BJ (cell line): ENCODE data around the gene CHCHD3. TPM values are rescaled to one million over a fixed set of nuclear protein-coding genes. Genes with fewer than 3 reads are reported as not detected.

Experiments
- CTCF ChIA-PET: fragments of 350-600 bp; formaldehyde crosslinking; extraction: SDS; loops from one replicate; lab custom pipeline; 2021; ENCODE audit warnings: antibody characterized with exemption, inconsistent platforms; lab: Yijun Ruan, JAX
- POLR2A ChIA-PET: fragments of 300-600 bp; sonication (Branson Sonifier 250); formaldehyde crosslinking; extraction: SDS; loops from one replicate; lab custom pipeline; 2021; ENCODE audit warnings: antibody characterized with exemption; lab: Charles Lee
- DNase-seq: peaks from one replicate; pipeline ENCODE4 v3.0.0-alpha.2; 2011; ENCODE audit warnings: low read depth
- H3K27me3 ChIP-seq: 2 replicates; pipeline ENCODE4 v1.6.0; 2011; ENCODE audit warnings: low read length; ENCODE audit not compliant: control insufficient read depth, insufficient read depth
- H3K36me3 ChIP-seq: 2 replicates; pipeline ENCODE4 v1.5.1; 2011; ENCODE audit warnings: low read length; ENCODE audit not compliant: control insufficient read depth, insufficient read depth
- H3K4me3 ChIP-seq: 2 replicates; pipeline ENCODE4 v1.5.1; 2011; ENCODE audit warnings: low read depth, mild to moderate bottlenecking, control low read depth, low read length
- CTCF ChIP-seq: IDR thresholded peaks from 2 replicates; pipeline ENCODE4 v1.5.1; 2011; ENCODE audit warnings: low read depth, mild to moderate bottlenecking, control low read depth, inconsistent platforms, low read length, moderate library complexity; ENCODE audit not compliant: insufficient read depth
- polyA plus RNA-seq: library from polyadenylated mRNA; depleted of rRNA; stranded (reverse); fragments of >200 nt; gene quantifications from 2 replicates; pipeline ENCODE4 v1.2.3, GENCODE V29; 2011

CHCHD3 gene
- polyA plus RNA-seq, 1 experiment, result 47.2 TPM

- POLR2A ChIA-PET, result no interaction called here
These were observed 131.2 kb downstream of the CHCHD3 start for GRCh38 chr7:132950725-132951124.

GRCh38 chr7:132947011-132947410 is 134.9 kb downstream of the CHCHD3 start:
- no peaks in the 10 kb centered on the region for H3K27me3 ChIP-seq
- TF ChIP-seq CTCF, result no peak
- no peak overlapping the region for H3K4me3 ChIP-seq
- no peak for DNase-seq
- no peaks in the 10 kb centered on the region for H3K36me3 ChIP-seq
- ChIA-PET CTCF (interaction anchor here (0.9 to 1.1 kb wide), 2 partner anchors 11 to 1306 kb away, joined by 4 read pairs; no protein-coding TSS in a partner anchor), POLR2A (no interaction called here)

More at GRCh38 chr7:132950725-132951124, 131.2 kb downstream of the CHCHD3 start:
- no peaks in the 10 kb centered on the region for H3K27me3 ChIP-seq
- DNase-seq, result no peak
- no peak for TF ChIP-seq CTCF
- CTCF ChIA-PET, result no interaction called here
- no peaks in the 10 kb centered on the region for H3K36me3 ChIP-seq
- H3K4me3 ChIP-seq, result no peak overlapping the region

- TF ChIP-seq CTCF, result no peak
- no peak overlapping the region for H3K4me3 ChIP-seq
- H3K36me3 ChIP-seq, result no peaks in the 10 kb centered on the region; the same call in 1 of the 2 replicates
- H3K27me3 ChIP-seq, result no peaks in the 10 kb centered on the region
- no peak for DNase-seq
- ChIA-PET CTCF (no interaction called here), POLR2A (no interaction called here)
These were observed 137.1 kb downstream of the CHCHD3 start for GRCh38 chr7:132944774-132945173.

- no peak for DNase-seq
- POLR2A ChIA-PET, result no interaction called here
- no peaks in the 10 kb centered on the region; the same call in none of the 2 replicates for H3K36me3 ChIP-seq
These were observed 138.2 kb downstream of the CHCHD3 start for GRCh38 chr7:132943645-132944044.

GRCh38 chr7:132942701-132943100 is 139.2 kb downstream of the CHCHD3 start:
- ChIA-PET CTCF (no interaction called here), POLR2A (no interaction called here)
- Histone ChIP-seq H3K4me3 (no peak overlapping the region), H3K36me3 (no peaks in the 10 kb centered on the region; the same call in none of the 2 replicates), H3K27me3 (no peaks in the 10 kb centered on the region)
- TF ChIP-seq CTCF, result no peak
- DNase-seq, result no peak

More at GRCh38 chr7:132943645-132944044, 138.2 kb downstream of the CHCHD3 start:
- no peak for TF ChIP-seq CTCF
- Histone ChIP-seq H3K4me3 (no peak overlapping the region), H3K27me3 (no peaks in the 10 kb centered on the region)
- CTCF ChIA-PET, result no interaction called here
